Ovary (tissue), 9 donors: Measurements from ENCODE around the gene ZNF664. TPM values are rescaled to one million over a fixed set of nuclear protein-coding genes. Genes with fewer than 3 reads are reported as not detected.

Experiments used
- DNase-seq, 5 donors: peaks; one replicate each; pipeline ENCODE4 v3.0.0-alpha.2; 2019 to 2020
- H3K27ac ChIP-seq, 2 donors: fragments of 200-600 bp; one replicate each; pipeline versions ENCODE4 v1.5.1 to v1.8.0; 2019 to 2022
- H3K27me3 ChIP-seq: fragments of 200-600 bp; one replicate; pipeline ENCODE4 v1.8.0; 2022
- H3K36me3 ChIP-seq: fragments of 200-600 bp; sonication (generic); one replicate; pipeline ENCODE4 v1.5.1; 2019
- H3K4me1 ChIP-seq: one replicate; pipeline ENCODE4 v1.8.1; 2013; ENCODE audit warnings: mild to moderate bottlenecking, moderate library complexity; ENCODE audit not compliant: insufficient read depth
- H3K4me3 ChIP-seq: fragments of 200-600 bp; sonication (generic); one replicate; pipeline ENCODE4 v1.5.1; 2017
- H3K9me3 ChIP-seq, 2 donors: fragments of 200-600 bp in 1 of 2; sonication (generic) in 1 of 2; one replicate each; pipeline versions ENCODE4 v1.5.1 to v1.8.1; 2013 to 2019; ENCODE audit warnings: mild to moderate bottlenecking in 1 of 2, moderate library complexity in 1 of 2
- EP300 ChIP-seq: sonication (generic); formaldehyde crosslinking; IDR thresholded peaks from one replicate; pipeline ENCODE4 v1.6.1; 2017; ENCODE audit warnings: antibody characterized with exemption
- POLR2A ChIP-seq: fragments of 450-650 bp; IDR thresholded peaks from one replicate; pipeline ENCODE4 v1.6.1; 2017; ENCODE audit warnings: antibody characterized with exemption, mild to moderate bottlenecking, moderate library complexity
- WGBS, 3 donors: extraction: QIAGEN DNeasy Blood & Tissue Kit in 1 of 3; methylation state at CpG; one replicate each; pipeline versions ENCODE4 v1.1.5 to v1.1.7; 2013 to 2017; 5-methylcytosine and 5-hydroxymethylcytosine counted together
- intact Hi-C, 4 donors: fragments of 100-400 bp; cut with DNase I; formaldehyde crosslinking; loops; one replicate each; pipeline versions ENCODE4 v1.11.0 to v1.15.1; 2022 to 2023
- polyA plus RNA-seq, 2 donors: library from polyadenylated mRNA; stranded (reverse); fragments of 200-250 nt in 1 of 2; fragments of 350-450 nt in 1 of 2; fragmentation: Illumina TruSeq in 1 of 2; extraction: RNeasy Lipid Tissue Mini Kit (QIAGEN cat#74804) in 1 of 2; gene quantifications; one replicate each; pipeline ENCODE4 v1.2.3, GENCODE V29; 2013 to 2014
- total RNA-seq, 7 donors: library from RNA; depleted of rRNA in 2 of 7; stranded (reverse); fragments of >200 nt in 2 of 7; fragmentation: NEBNext Ultra II Directional in 3 of 7; extraction: Animal tissue kit (Norgen Biotek cat#: 25700) in 3 of 7; gene quantifications; one replicate each; pipeline versions ENCODE4 v1.1.0 to v1.2.4, GENCODE V29; 2016 to 2023
- TF ChIP-seq, protein P1 (sequence below), 3 donors: fragments of 450-650 bp in 2 of 3; fragments of 200-600 bp in 1 of 3; IDR thresholded peaks; one replicate each; pipeline versions ENCODE4 v1.5.1 to v1.8.0; 2016 to 2022; ENCODE audit warnings: antibody characterized with exemption in 3 of 3, mild to moderate bottlenecking in 1 of 3
- donor health status: DM: no; HTN: no; CAD: no; lungs with moderate emphysema.
- donor health status: DM: no; HTN: no; CAD: no.
- donor health status: Bipolar disorder and iron deficiency.
- donor health status: DM: yes; HTN: yes; CAD: no.
- donor health status: DM: no; HTN: no; CAD: no.
- donor health status: DM: yes; HTN: yes; CAD: no.

ZNF664 gene
- total and polyA plus RNA-seq, 9 donors: 33.5 to 74.7 (median 58.6) TPM

DNA sequence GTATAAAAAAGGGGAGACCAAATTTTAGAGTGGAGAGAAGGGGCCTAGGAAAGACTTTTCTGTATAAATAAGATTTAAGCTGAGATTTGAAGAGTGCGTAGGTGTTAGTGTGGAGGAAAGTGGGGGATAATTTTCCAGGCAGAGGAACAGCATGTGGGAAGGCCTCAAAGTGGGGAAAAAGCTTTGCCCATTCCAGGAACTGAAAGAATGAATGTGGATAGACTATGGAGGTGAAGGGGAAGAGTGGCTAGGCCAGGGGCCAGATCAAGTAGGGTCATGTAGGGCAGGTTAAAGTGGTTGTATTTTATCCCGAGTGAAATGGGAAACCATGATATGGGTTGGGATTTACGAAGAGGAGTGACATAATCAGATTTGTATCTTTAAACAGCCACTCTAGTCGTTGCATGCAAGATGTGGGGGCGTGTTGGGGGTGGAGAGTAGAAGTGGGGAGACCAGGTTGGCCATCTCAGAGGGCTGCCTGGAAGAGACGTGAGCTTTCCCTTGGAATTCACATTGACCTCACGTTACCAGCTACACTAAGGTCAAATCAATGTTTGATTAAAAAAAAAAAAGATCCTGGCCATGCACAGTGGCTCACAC, 3.3 kb downstream of the ZNF664 start:
- Histone ChIP-seq H3K4me3 (no peak overlapping the region), H3K27ac (no peak overlapping the region), H3K27me3 (no peaks in the 10 kb centered on the region), H3K9me3 (no peaks in the 10 kb centered on the region), H3K4me1 (no peaks in the 10 kb centered on the region), H3K36me3 (no peaks in the 10 kb centered on the region)
- TF ChIP-seq EP300: no peak
- TF ChIP-seq POLR2A: no peak
- TF ChIP-seq, protein P1, sequence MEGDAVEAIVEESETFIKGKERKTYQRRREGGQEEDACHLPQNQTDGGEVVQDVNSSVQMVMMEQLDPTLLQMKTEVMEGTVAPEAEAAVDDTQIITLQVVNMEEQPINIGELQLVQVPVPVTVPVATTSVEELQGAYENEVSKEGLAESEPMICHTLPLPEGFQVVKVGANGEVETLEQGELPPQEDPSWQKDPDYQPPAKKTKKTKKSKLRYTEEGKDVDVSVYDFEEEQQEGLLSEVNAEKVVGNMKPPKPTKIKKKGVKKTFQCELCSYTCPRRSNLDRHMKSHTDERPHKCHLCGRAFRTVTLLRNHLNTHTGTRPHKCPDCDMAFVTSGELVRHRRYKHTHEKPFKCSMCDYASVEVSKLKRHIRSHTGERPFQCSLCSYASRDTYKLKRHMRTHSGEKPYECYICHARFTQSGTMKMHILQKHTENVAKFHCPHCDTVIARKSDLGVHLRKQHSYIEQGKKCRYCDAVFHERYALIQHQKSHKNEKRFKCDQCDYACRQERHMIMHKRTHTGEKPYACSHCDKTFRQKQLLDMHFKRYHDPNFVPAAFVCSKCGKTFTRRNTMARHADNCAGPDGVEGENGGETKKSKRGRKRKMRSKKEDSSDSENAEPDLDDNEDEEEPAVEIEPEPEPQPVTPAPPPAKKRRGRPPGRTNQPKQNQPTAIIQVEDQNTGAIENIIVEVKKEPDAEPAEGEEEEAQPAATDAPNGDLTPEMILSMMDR (IDR thresholded peaks at IDR 0.05): no peak
- intact Hi-C loops: no loop called here
- WGBS, 3 donors: 86 to 89% (median 87%) methylated on average over 7 of the region's 7 CpGs
- DNase-seq: no peak

DNA sequence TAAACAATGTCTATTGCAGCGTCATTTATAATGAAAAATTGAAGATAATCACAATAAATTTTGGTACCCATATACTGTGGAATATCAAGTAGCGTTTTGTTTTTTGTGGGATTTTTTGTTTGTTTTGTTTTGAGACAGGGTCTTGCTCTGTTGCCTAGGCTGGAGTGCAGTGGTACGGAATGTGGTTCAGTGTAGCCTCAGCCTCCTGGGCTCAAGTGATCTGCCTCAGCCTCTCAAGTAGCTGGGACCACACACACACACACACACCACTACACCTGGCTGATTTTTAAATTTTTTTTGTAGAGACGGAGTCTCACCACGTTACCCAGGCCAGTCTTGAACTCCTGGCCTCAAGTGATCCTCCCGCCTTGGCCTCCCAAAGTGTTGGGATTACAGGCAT, 6.6 kb downstream of the ZNF664 start:
- TF ChIP-seq POLR2A (no peak), EP300 (no peak)
- TF ChIP-seq, protein P1 (IDR thresholded peaks at IDR 0.05): no peak
- no peak for DNase-seq
- Histone ChIP-seq H3K4me3 (no peak overlapping the region), H3K27ac (no peak overlapping the region), H3K27me3 (no peaks in the 10 kb centered on the region), H3K9me3 (no peaks in the 10 kb centered on the region), H3K36me3 (no peaks in the 10 kb centered on the region), H3K4me1 (peaks cover 5% of the 10 kb centered on the region)
- intact Hi-C loops: no loop called here
- 93 to 95% (median 94%) methylated on average over 6 of the region's 6 CpGs for WGBS, 3 donors

DNA sequence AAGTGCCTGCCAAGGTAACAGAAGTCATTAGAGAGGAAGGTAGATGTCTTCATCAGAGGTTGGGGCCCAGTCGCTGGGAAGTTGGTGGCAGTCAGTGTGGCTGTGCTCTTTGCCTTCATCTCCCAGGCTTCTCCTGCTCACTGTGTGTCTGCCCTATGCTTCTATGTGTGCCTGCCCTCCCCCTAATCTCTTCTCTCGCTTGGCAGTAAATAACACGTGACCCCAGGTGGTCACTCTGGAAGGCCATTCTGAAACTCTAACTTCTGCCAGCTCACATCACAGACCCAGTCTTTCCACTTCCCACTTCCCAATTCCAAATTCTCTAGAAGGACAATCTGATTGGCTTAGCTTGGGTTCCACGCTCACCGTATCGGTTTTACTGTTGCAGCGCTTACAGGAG, 9.3 kb downstream of the ZNF664 start:
- no peak for DNase-seq
- no peaks in the 10 kb centered on the region for H3K9me3 ChIP-seq
- TF ChIP-seq, protein P1 (IDR thresholded peaks at IDR 0.05): no peak
- TF ChIP-seq POLR2A: no peak
- TF ChIP-seq EP300: no peak
- H3K27ac ChIP-seq: no peak overlapping the region
- H3K4me1 ChIP-seq: peaks cover 5% of the 10 kb centered on the region
- intact Hi-C loops: loop anchor here in 1 of 4 donors (10.0 kb wide), 1 partner anchor 77 kb away; no protein-coding TSS in a partner anchor
- H3K36me3 ChIP-seq: no peaks in the 10 kb centered on the region
- H3K4me3 ChIP-seq: no peak overlapping the region
- H3K27me3 ChIP-seq: no peaks in the 10 kb centered on the region
- WGBS, 3 donors: 82 to 90% (median 87%) methylated on average over 7 of the region's 7 CpGs

DNA sequence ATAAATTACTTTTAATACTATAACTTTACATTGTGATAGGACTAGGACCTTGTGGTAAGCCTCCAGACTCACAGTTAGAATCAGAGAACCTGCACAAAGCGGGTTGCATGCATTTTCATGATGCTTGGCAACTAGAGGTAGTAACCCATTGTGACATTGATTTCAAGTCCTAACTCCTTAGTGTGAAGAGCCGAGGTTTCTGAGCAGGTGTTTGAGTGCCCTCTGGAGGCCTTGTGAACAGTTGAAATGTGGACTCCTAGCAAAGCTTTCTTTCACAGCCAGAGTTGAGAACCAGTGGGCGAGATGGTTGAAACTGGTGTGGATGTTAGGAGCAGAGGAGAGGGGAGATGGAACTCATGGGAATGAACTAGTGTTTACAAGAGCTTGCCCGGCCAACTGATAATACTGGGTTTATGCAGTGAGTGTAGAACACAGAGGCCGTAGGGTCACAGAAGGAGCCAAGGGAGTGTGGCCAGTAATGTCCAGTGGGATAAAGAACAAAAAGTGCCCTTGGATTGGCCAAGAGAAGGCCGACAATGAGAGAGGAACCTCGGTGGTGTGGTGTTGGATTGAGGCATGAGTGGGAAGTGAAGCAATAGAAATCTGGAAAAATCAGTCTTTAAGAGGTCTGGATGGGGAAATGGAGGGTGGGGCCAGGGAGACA, 10.9 kb downstream of the ZNF664 start:
- WGBS, 3 donors: 49 to 51% (median 49%) methylated on average over 7 of the region's 7 CpGs
- H3K27ac ChIP-seq: no peak overlapping the region
- TF ChIP-seq EP300: no peak
- TF ChIP-seq, protein P1 (IDR thresholded peaks at IDR 0.05): peak; percentile 7 to 37 (median 33)
- TF ChIP-seq POLR2A: no peak
- no peak overlapping the region for H3K4me3 ChIP-seq
- intact Hi-C loops: loop anchor here in 1 of 4 donors (10.0 kb wide), 1 partner anchor 79 kb away; no protein-coding TSS in a partner anchor
- no peaks in the 10 kb centered on the region for H3K27me3 ChIP-seq
- DNase-seq: peak; percentile 21 to 51 (median 43)
- no peaks in the 10 kb centered on the region for H3K9me3 ChIP-seq
- peaks cover 5% of the 10 kb centered on the region for H3K4me1 ChIP-seq
- H3K36me3 ChIP-seq: no peaks in the 10 kb centered on the region
